Sigmoid colon (tissue), 7 donors: ENCODE results near the gene PRKCSH. TPM values are rescaled to one million over a fixed set of nuclear protein-coding genes. Genes with fewer than 3 reads are reported as not detected.

Experiments
- DNase-seq: peaks from one replicate; pipeline ENCODE4 v3.0.0-alpha.2; 2019
- H3K27ac ChIP-seq, 4 donors: fragments of 200-600 bp; sonication (generic); one replicate each; pipeline ENCODE4 v1.5.1; 2016 to 2019; ENCODE audit warnings: mild to moderate bottlenecking in 1 of 4
- H3K27me3 ChIP-seq, 3 donors: fragments of 200-600 bp; sonication (generic); one replicate each; pipeline ENCODE4 v1.5.1; 2019; ENCODE audit warnings: mild to moderate bottlenecking in 1 of 3
- H3K36me3 ChIP-seq, 4 donors: fragments of 200-600 bp; sonication (generic); one replicate each; pipeline ENCODE4 v1.5.1; 2016 to 2019
- H3K4me1 ChIP-seq, 4 donors: fragments of 200-600 bp; sonication (generic); one replicate each; pipeline ENCODE4 v1.5.1; 2017 to 2019
- H3K4me3 ChIP-seq, 4 donors: fragments of 200-600 bp; sonication (generic); one replicate each; pipeline ENCODE4 v1.5.1; 2017 to 2019; ENCODE audit warnings: mild to moderate bottlenecking in 2 of 4, moderate library complexity in 1 of 4
- H3K9me3 ChIP-seq, 4 donors: fragments of 200-600 bp in 3 of 4; sonication (generic) in 3 of 4; one replicate each; pipeline versions ENCODE4 v1.5.1 to v1.6.1; 2013 to 2019
- CTCF ChIP-seq, 4 experiments: fragments of 450-650 bp in 3 of 4; fragments of 200-600 bp in 1 of 4; IDR thresholded peaks; one replicate each; pipeline ENCODE4 v1.5.1; 2016 to 2019; ENCODE audit warnings: antibody characterized with exemption in 4 of 4, mild to moderate bottlenecking in 3 of 4, moderate library complexity in 2 of 4
- EP300 ChIP-seq, 4 donors: sonication (generic); formaldehyde crosslinking; IDR thresholded peaks; one replicate each; pipeline ENCODE4 v1.6.1; 2017; ENCODE audit warnings: antibody characterized with exemption in 4 of 4
- POLR2A ChIP-seq, 2 donors: fragments of 450-650 bp; IDR thresholded peaks; one replicate each; pipeline ENCODE4 v1.6.1; 2016; ENCODE audit warnings: antibody characterized with exemption in 2 of 2, mild to moderate bottlenecking in 2 of 2, moderate library complexity in 2 of 2
- POLR2AphosphoS5 ChIP-seq, 4 donors: sonication (generic); formaldehyde crosslinking; IDR thresholded peaks; one replicate each; pipeline ENCODE4 v1.6.1; 2017; ENCODE audit warnings: antibody characterized with exemption in 4 of 4
- WGBS, 2 donors: extraction: QIAGEN DNeasy Blood & Tissue Kit; methylation state at CpG; one replicate each; pipeline ENCODE4 v1.1.7; 2013; 5-methylcytosine and 5-hydroxymethylcytosine counted together
- intact Hi-C: fragments of 100-400 bp; cut with DNase I; formaldehyde crosslinking; loops from one replicate; pipeline ENCODE4 v1.15.1; 2023
- polyA plus RNA-seq, 3 donors: library from polyadenylated mRNA; stranded (reverse); fragments of 200-250 nt; gene quantifications; one replicate each; pipeline ENCODE4 v1.2.3, GENCODE V29; 2013
- total RNA-seq, 4 donors: library from RNA; depleted of rRNA; stranded (reverse); fragments of >200 nt; gene quantifications; one replicate each; pipeline ENCODE4 v1.1.0, GENCODE V29; 2016
- donor health status: healthy with polysubstance abuse.
- donor health status: Bipolar disorder and iron deficiency.
- donor health status: healthy.

PRKCSH gene
- total and polyA plus RNA-seq, 7 donors, result 57.6 to 187 (median 89.3) TPM

GRCh38 chr19:11495481-11495880 is 60.0 kb downstream of the PRKCSH start:
- TF ChIP-seq CTCF (IDR thresholded peaks at IDR 0.05) (no peak), EP300 (IDR thresholded peaks at IDR 0.05) (no peak), POLR2A (IDR thresholded peaks at IDR 0.05) (no peak), POLR2AphosphoS5 (IDR thresholded peaks at IDR 0.05) (no peak)
- no peak overlapping the region for H3K27ac ChIP-seq
- no peaks in the 10 kb centered on the region for H3K27me3 ChIP-seq
- no peak for DNase-seq
- H3K4me1 ChIP-seq, result peaks cover 0 to 5% (median 2%) of the 10 kb centered on the region in 4 donors
- H3K9me3 ChIP-seq, result no peaks in the 10 kb centered on the region
- intact Hi-C loops, result no loop called here
- 91 to 93% methylated on average over 10 of the region's 10 CpGs for WGBS, 2 donors
- peaks cover 8 to 65% (median 23%) of the 10 kb centered on the region in 4 donors for H3K36me3 ChIP-seq
- H3K4me3 ChIP-seq, result no peak overlapping the region

DNA sequence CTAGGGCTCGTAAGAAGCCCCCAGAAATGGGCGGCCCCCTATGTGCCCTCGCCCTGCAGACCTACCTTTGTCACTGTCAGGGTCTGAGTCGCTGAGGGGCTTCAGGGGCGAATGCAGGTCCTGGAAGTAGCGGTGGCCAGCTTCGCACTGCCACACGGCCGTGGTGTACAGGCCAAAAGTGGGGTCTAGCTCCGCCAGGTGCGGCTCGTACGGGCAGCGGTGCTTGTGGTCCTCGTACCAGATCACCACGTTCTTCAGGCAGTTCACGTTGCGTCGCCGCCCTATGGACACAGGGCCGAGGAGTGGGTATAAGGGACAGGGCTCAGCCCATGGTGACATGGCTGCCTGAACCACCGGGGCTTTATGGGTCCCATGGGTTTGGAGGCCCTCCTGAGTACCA is 60.5 kb downstream of the PRKCSH start:
- Histone ChIP-seq H3K4me1 (peaks cover 0 to 5% (median 2%) of the 10 kb centered on the region in 4 donors), H3K36me3 (peaks cover 8 to 61% (median 23%) of the 10 kb centered on the region in 4 donors), H3K9me3 (no peaks in the 10 kb centered on the region), H3K27me3 (no peaks in the 10 kb centered on the region), H3K27ac (no peak overlapping the region), H3K4me3 (no peak overlapping the region)
- DNase-seq, result no peak
- WGBS, 2 donors, result 96 to 97% methylated on average over 22 of the region's 22 CpGs
- intact Hi-C loops, result loop anchor here (2.0 kb wide), 1 partner anchor 91 kb away; no protein-coding TSS in a partner anchor
- TF ChIP-seq CTCF (IDR thresholded peaks at IDR 0.05), result no peak
- no peak for TF ChIP-seq POLR2A (IDR thresholded peaks at IDR 0.05)
- TF ChIP-seq EP300 (IDR thresholded peaks at IDR 0.05), result no peak
- no peak for TF ChIP-seq POLR2AphosphoS5 (IDR thresholded peaks at IDR 0.05)

GRCh38 chr19:11496391-11497163 is 61.1 kb downstream of the PRKCSH start:
- intact Hi-C loops, result loop anchor here (2.0 kb wide), 1 partner anchor 90 kb away; no protein-coding TSS in a partner anchor
- no peak overlapping the region for H3K4me3 ChIP-seq
- no peak overlapping the region for H3K27ac ChIP-seq
- no peaks in the 10 kb centered on the region for H3K27me3 ChIP-seq
- H3K9me3 ChIP-seq, result no peaks in the 10 kb centered on the region
- H3K36me3 ChIP-seq, result peaks cover 8 to 55% (median 23%) of the 10 kb centered on the region in 4 donors
- TF ChIP-seq CTCF (IDR thresholded peaks at IDR 0.05) (peak; percentile 50 to 69 (median 64)), POLR2AphosphoS5 (IDR thresholded peaks at IDR 0.05) (no peak)
- DNase-seq, result peak; percentile 88
- 65 to 72% methylated on average over 17 of the region's 17 CpGs for WGBS, 2 donors
- H3K4me1 ChIP-seq, result peaks cover 0 to 5% (median 2%) of the 10 kb centered on the region in 4 donors

GRCh38 chr19:11499220-11499726 is 63.8 kb downstream of the PRKCSH start:
- no peaks in the 10 kb centered on the region for H3K27me3 ChIP-seq
- no peak for TF ChIP-seq POLR2A (IDR thresholded peaks at IDR 0.05)
- H3K36me3 ChIP-seq, result peaks cover 8 to 29% (median 18%) of the 10 kb centered on the region in 4 donors
- intact Hi-C loops, result no loop called here
- 87 to 91% methylated on average over 6 of the region's 6 CpGs for WGBS, 2 donors
- no peak overlapping the region for H3K27ac ChIP-seq
- H3K4me1 ChIP-seq, result peaks cover 0 to 5% (median 2%) of the 10 kb centered on the region in 4 donors
- no peak for DNase-seq
- H3K9me3 ChIP-seq, result no peaks in the 10 kb centered on the region
- H3K4me3 ChIP-seq, result no peak overlapping the region

DNA sequence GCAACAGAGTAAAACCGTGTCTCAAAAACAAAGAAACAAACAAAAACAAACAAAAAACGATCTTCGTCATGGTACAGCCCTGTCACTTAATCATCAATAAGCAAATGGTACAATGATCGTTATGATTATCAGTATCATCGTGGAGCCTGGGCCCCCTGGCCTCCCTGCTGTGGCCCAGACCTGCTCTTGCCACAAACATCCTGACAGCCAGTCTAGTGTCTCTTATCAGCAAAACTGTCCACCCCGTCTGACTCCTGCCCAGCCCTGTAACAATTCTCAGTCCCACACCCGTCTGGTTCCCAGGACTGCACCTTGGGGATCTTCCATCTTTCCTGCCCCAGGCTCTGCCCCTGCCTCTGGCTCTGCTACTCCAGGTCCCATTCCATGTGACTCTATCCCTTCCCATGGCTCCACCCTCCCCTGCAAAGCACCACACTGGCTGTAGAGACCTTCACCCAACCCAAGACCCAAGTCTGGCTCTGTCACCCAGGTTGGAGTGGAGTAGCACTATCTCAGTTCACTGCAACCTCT is 64.5 kb downstream of the PRKCSH start:
- 68 to 81% methylated on average over 7 of the region's 7 CpGs for WGBS, 2 donors
- Histone ChIP-seq H3K27me3 (no peaks in the 10 kb centered on the region), H3K36me3 (peaks cover 1 to 22% (median 14%) of the 10 kb centered on the region in 4 donors), H3K4me3 (no peak overlapping the region), H3K4me1 (peaks cover 0 to 10% (median 7%) of the 10 kb centered on the region in 4 donors), H3K27ac (no peak overlapping the region), H3K9me3 (no peaks in the 10 kb centered on the region)
- intact Hi-C loops, result no loop called here
- no peak for DNase-seq
- no peak for TF ChIP-seq POLR2AphosphoS5 (IDR thresholded peaks at IDR 0.05)
- TF ChIP-seq EP300 (IDR thresholded peaks at IDR 0.05), result no peak
- no peak for TF ChIP-seq POLR2A (IDR thresholded peaks at IDR 0.05)
- no peak for TF ChIP-seq CTCF (IDR thresholded peaks at IDR 0.05)
